ENCODE results near the gene CNTNAP2.

Gene CNTNAP2

DNA sequence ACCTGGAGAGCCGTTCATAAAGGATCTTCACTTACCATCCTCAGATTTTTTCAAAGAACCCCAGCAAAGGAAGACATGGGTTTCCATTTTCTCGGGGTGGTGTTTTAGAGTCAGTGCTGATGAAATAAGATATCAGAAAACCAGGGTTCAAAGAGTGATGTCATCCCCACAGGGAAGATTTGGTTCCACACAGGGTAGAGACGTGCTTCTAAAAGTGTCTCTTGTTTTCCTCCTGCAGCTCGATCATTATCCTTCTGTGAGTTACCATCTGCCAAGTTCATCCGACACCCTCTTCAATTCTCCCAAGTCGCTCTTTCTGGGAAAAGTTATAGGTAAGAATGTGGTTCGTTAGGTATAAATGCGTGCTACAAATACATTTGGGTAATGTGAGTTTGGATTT is 2150.2 kb downstream of the CNTNAP2 start:
- H3K4me3 ChIP-seq (ENCODE audit: low read depth, low read length) = no peak overlapping the region
- TF ChIP-seq, protein P1, sequence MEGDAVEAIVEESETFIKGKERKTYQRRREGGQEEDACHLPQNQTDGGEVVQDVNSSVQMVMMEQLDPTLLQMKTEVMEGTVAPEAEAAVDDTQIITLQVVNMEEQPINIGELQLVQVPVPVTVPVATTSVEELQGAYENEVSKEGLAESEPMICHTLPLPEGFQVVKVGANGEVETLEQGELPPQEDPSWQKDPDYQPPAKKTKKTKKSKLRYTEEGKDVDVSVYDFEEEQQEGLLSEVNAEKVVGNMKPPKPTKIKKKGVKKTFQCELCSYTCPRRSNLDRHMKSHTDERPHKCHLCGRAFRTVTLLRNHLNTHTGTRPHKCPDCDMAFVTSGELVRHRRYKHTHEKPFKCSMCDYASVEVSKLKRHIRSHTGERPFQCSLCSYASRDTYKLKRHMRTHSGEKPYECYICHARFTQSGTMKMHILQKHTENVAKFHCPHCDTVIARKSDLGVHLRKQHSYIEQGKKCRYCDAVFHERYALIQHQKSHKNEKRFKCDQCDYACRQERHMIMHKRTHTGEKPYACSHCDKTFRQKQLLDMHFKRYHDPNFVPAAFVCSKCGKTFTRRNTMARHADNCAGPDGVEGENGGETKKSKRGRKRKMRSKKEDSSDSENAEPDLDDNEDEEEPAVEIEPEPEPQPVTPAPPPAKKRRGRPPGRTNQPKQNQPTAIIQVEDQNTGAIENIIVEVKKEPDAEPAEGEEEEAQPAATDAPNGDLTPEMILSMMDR (IDR thresholded peaks at IDR 0.05; ENCODE audit: low read depth, low read length) = no peak

DNA sequence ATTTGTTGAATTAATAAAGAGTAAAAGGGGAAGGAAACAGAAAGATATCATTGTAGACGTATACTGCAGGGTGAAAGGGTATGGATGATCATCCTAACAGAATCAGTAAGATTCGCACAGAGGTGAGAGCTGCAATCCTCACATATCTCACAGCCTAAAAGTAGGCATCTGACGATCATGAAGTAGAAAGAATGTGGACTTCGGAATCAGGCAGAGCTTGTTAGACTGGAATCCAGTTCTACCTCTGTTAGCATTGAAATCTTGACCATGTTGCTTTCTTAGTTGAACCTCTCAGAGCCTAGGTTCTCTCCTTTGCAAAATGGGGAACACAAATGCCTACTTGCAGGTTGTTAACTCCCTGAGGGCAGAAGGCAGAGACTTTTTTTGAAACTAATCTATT is 2154.0 kb downstream of the CNTNAP2 start:
- no peak overlapping the region for H3K4me3 ChIP-seq (ENCODE audit: low read depth, low read length)
- TF ChIP-seq, protein P1 (IDR thresholded peaks at IDR 0.05; ENCODE audit: low read depth, low read length) = no peak

DNA sequence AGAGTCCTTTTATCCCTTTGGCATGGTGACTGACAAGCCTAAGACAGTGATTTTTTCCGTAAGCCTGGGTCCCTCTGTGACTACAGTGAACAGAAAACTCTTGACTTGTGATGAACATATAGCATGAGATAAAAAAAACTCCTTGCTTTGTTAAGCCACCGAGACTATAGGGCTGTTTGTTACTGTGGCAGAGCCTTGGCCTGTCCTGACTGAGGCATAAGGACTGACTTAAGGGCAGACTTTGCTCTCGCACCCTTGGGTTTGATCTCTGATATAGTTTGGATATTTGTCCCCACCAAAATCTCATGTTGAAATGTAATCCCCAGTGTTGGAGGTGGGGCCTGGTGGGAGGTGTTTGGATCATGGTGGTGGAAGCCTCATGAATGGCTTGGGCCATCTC is 2157.5 kb downstream of the CNTNAP2 start:
- TF ChIP-seq, protein P1 (IDR thresholded peaks at IDR 0.05; ENCODE audit: low read depth, low read length) = no peak

DNA sequence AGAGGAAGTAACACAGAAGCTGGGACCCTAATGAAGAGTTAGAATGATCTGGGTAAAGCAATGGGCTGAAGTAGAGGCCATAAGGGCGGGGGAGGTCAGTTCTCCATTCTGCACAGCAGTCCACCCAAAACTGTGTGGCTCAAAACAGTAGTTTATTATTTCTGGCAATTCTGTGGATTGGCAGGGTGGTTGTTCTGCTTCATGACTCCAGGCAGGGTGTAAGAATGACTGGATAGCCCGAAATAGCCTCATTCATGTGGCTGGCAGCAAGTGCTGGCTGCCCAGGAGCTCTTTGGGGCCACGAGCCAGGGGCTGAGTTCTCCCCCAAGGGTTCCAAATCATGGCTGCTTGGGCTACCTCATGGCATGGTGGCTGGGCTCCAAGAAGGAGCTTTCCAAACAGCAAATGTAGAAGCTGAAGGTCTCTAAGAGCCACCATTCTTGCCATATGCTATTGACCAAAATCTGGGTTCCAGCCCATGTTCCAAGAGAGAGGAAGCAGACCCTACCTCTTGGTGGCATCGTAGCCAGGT is 2158.8 kb downstream of the CNTNAP2 start:
- no peak overlapping the region for H3K4me3 ChIP-seq (ENCODE audit: low read depth, low read length)
- TF ChIP-seq, protein P1 (IDR thresholded peaks at IDR 0.05; ENCODE audit: low read depth, low read length) = no peak

More for the DNA sequence above, 2157.5 kb downstream of the CNTNAP2 start:
- H3K4me3 ChIP-seq (ENCODE audit: low read depth, low read length) = no peak overlapping the region

DNA sequence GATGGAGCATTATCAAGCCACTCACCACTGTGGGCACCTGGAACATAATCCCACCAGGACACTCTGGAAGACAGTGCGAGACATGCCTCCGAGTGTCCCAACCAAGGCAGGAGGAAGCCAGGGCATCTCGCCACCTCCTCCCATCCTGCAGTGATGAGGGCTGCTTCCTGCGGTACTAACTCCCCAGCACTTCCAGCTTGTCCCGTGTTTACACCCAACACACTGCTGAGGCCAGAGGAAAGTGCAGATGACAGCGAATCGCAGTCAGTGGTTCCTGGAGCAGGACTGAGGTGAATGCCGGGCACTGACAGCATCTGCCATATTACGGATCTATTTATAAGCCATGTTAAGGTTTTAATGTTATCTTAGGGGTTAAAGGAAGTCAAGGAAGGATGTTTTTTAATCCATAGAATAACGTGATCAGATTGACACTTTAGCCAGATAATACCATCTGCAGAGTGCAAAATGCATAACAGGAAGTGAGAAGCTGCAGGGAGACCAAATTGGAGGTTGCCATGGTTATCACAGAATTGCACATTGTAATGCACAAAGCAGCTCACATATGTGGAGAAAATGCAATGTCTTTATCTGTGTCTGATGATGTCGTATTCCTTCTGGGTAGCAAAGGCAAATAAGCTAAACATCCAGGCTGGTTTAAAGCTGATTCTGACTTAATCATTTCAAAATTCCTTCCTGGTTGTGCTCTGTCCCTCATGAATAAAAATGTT is 2159.9 kb downstream of the CNTNAP2 start:
- TF ChIP-seq, protein P1 (IDR thresholded peaks at IDR 0.05; ENCODE audit: low read depth, low read length) = no peak
- no peak overlapping the region for H3K4me3 ChIP-seq (ENCODE audit: low read depth, low read length)

DNA sequence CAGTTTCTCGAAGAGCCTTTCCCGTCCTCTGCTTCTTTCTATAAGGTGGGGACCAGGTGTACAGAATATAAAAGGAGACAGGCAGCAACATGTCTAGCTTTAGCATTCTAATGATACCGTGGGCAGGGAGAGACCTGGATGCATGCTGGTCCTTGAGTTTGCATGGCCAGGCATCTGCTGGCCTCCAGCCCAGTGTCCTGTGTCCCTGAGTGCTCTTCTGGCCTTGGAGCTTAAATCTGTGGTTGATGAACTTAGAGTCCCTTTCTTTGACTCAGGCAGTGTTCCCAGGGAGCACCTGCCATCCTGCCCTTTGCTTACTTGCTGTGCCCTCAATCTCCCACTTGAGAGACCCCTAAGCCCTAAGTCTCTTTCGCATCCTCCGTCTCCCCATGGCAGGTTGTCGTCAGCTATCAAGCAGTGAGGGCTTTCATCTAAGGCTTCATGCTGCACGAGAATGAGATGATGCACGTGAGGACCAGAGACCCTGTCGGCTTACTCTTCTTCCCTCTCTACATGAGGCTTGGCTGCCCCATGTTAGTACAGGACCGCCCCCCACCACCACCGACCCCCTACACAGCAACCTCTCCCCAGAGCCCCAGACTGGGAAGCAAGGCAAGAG is 2160.6 kb downstream of the CNTNAP2 start:
- TF ChIP-seq, protein P1 (IDR thresholded peaks at IDR 0.05; ENCODE audit: low read depth, low read length) = no peak
- H3K4me3 ChIP-seq (ENCODE audit: low read depth, low read length) = no peak overlapping the region

DNA sequence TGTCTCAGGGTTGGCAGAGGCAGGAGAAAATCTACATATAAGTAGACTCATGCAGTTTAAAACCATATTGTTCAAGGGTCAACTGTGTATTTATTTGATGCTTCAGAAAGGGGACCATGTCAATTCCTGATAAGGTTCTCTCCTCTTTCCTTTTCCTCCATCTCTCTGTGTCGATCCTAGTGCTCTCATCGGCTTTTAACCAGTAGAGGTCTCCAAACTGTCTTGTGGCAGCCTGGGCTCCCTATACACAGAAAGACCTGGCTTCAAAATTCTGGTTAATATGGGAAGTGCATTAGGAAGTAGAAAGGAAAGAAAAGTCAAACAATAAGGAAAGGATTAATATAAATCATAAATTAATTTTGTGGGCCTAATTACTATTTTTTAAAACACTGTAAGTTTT is 2169.5 kb downstream of the CNTNAP2 start:
- H3K4me3 ChIP-seq (ENCODE audit: low read depth, low read length) = no peak overlapping the region
- TF ChIP-seq, protein P1 (IDR thresholded peaks at IDR 0.05; ENCODE audit: low read depth, low read length) = no peak

Data from WI38 (cell line).